GM18505 (cell line): ENCODE measurements around the gene MT1X.

ENCODE experiments used
- ATAC-seq: cut with Tn5 transposase; IDR thresholded peaks from one replicate; pipeline ENCODE4 v1.9.1; 2021; ENCODE audit not compliant: unreplicated experiment
- POLR2A ChIP-seq: IDR thresholded peaks from 4 replicates; pipeline ENCODE4 v1.6.1; 2011; ENCODE audit warnings: borderline replicate concordance; ENCODE audit not compliant: insufficient read depth, insufficient read length; ENCODE audit errors: extremely low read depth

The MT1X gene

DNA sequence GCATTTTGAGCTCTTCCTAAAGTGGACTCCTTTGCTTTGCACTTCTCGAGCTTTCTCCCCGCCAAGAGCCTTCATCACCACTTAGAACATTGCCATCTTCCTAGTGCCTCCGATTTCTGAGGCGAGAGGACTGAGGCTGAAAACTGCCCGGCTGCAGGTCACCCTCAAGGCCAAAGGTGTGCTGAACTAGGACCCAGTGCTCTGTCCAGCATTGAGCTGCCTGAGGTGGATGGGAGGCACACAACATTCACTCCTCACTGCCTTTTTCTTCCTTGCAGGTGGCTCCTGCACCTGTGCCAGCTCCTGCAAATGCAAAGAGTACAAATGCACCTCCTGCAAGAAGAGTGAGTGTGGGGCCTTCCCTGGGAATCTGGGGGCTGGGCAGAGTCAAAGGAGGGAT, 38.4 kb upstream of the MT1X start:
- no peak for ATAC-seq
- TF ChIP-seq POLR2A: no peak

DNA sequence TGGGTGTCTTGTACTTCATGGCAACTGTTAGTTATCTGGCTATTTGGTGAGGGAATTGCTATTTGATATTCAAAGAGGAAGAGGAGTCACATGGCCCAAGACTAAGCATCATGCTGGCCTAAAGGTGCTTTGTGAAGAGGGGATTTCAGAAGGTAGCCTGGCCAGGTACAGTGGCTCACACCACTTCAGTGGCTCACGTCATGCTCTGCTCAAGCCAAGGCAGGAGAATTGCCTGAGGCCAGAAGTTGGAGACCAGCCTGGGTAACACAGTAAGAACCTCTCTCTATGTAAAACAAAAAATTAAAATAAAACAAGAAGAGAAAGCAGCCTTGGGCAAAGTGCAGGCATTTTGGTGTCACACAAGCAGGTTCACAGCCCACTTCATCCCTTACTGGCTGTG, 37.0 kb upstream of the MT1X start:
- ATAC-seq: no peak
- TF ChIP-seq POLR2A: no peak

DNA sequence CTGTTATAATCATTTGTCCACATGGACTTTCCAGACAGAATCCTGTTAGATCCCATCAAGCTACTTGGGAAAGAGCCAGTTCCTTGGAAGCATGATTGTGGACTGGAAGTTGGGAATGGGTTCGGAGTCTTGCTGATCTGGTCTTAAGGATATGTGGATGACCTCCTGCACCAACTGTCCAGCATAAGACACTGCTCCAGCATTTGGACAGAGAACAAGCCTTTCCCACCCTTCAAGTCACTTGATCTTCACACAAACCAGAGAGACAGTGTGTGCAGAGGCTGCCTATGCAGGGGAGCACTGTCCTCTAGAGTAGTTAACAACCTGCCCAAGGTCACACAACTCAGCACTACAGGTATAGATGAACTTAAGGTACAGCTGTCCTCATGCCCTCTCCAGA, 36.4 kb upstream of the MT1X start:
- no peak for TF ChIP-seq POLR2A
- no peak for ATAC-seq

DNA sequence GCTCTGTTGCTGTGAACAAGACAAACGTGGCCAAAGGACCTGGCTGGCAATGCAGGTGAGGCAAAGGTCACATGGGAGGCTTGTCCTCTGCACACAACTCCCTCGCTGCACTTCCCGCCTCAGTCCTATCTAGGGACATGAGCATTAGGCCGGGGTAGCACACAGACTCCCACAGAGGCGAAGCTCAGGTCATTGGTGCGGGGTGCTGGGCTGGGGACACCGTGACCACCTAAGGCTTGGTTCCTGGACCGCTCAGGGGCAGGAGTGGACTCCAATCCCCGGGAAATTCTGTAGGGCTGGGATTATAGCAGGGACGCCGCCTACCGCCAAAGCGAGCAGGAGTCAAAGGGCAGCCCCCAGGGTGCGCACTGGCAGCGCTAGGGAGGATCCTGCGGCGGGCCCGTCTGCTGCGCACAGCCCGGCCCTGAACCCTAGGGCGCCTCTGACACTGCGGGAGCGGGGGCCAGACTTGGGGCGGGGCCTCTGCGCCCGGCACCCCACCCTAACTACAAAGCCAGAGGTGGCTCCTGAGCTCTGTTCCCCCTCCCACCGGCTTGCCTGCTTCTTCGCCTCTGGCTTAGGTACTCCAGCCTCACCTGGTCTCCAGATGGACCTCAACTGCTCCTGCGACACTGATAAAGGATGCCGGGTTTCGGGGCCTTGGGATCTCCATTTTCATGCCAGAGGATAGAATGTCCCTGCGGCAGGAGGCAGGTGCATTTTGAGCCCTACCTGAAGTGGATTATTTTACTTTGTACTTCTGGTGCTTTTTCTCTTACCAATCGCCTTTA, 34.4 kb upstream of the MT1X start:
- no peak for ATAC-seq
- TF ChIP-seq POLR2A: no peak

DNA sequence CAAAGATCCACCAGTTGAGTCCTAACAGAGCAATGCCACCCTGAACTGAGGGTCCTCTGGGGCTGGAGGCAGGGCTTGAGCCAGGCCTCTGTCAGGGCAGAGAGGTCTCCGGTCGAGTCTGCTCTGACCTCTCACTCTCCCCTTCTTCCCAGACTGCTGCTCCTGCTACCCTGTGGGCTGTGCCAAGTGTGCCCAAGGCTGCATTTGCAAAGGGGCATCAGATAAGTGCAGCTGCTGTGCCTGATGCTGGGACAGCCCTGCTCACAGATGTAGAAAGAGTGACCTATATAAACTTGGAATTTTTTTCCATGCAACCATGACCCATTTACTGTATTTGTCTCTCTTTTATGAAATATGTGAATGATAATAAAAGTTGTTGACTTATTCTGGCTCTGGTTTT, 33.0 kb upstream of the MT1X start:
- no peak for ATAC-seq
- TF ChIP-seq POLR2A: no peak

DNA sequence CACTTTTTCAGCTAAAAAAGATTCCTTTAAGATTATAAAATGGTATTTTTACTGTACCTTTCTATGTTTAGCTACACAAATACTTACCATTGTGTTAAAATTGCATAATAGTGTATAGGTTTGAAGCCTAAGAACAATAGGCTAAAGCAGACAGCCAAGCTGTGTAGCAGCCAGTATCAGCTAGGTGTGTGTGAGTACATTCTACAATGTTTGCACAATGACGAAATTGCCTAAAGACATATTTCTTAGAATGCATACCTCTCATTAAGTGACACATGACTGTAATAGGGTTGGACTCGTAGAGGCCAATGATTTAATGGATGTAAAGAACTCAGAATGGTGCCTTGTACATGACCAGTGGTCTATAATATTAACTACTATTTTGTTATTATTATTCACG, 32.5 kb upstream of the MT1X start:
- no peak for ATAC-seq
- no peak for TF ChIP-seq POLR2A

DNA sequence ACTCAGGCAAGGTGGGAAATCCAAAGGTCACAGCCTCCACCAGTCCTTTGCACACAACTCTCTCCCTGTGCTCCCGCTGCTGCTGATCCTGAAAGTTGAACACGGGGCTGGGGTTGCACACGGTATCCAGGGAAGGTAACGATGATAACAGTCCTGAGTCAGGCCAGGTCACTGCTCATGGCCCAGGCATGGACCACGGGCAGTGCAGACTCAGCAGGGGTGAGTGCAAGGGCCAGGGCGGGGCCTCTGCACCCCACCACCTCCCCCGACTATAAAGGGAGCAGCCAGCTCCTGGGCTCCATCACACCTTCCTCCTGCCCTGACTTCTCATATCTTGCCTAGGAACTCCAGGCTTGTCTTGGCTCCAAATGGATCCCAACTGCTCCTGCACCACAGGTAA, 30.7 kb upstream of the MT1X start, which contains the start of gene MT1B:
Gene MT1B, plus strand, starts transcription at position 301 of the 400 bp plus-strand sequence. Its CDS starts 68 bp downstream, at position 369.
- ATAC-seq: no peak
- TF ChIP-seq POLR2A: no peak

DNA sequence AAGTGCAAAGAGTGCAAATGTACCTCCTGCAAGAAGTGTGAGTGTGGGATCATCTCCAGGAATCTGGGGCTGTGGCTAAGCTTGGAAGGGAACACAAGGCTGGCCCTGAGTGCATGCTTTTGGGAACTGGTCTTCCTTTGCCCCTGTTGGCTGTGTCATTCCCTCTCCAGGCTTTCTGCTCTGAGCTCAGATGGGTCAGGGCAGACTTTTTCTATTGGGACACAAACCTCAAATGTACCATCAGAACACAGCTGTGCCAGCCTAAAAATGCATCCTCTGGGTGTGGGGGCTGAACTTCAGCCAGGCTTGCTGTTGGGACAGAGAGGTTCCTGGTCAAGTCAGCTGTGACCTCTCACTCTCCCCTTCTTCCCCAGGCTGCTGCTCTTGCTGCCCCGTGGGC, 29.7 kb upstream of the MT1X start:
- no peak for TF ChIP-seq POLR2A
- no peak for ATAC-seq

DNA sequence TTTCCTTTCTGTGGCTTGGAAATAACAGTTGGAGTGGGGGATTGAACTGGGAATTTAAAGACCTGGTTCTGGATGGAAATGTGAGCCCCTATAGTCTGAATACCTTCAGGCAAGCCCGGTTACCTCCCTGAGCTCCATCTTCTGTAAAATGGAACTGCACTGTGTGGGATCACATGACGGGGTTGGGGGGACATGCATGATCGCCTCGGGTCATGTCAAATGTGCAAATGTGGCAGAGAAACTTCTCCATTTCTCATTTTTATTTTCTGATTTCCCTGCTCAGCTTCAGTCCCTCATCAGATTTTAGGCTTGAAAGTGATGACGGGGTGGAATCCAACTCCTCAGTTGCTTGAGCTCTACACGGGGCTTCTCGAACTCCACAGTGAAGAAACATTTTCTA, 29.1 kb upstream of the MT1X start:
- TF ChIP-seq POLR2A: no peak
- ATAC-seq: no peak

DNA sequence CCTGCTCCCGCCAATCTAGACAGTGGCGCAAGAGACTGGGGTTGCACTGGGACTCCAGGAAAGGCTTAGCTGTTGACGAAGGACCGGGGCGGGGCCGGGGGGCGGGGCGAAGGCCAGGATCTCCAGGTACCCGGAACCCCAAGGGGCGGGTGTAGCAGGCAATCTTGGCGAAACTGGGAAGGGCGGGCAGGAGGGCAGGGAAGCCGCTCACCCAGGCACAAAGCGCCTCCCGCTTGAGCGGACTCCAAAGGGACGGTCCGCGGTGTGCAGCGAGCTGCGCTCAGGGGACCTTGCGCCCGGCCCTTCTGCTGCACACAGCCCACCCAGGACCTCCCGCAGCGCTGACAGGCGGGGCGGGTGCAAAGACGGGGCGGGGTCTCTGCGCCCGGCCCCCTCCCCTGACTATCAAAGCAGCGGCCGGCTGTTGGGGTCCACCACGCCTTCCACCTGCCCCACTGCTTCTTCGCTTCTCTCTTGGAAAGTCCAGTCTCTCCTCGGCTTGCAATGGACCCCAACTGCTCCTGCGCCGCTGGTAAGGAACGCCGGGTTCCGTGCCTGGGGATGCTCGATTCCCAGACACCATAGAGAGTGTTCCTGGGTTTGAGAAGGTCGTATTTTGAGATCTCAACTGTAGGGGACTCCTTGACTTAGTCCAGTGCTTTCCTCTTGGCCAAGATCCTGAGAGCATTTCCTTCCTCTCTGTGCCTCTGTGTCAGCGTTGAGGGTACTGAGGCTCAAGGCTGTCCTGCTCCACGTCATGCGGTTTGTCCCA, 24.5 kb upstream of the MT1X start, which contains the start of gene MT1F:
Gene MT1F, plus strand, starts transcription at position 405 of the 772 bp plus-strand sequence. Its CDS starts 100 bp downstream, at position 505.
- TF ChIP-seq POLR2A: no peak
- ATAC-seq: no peak

DNA sequence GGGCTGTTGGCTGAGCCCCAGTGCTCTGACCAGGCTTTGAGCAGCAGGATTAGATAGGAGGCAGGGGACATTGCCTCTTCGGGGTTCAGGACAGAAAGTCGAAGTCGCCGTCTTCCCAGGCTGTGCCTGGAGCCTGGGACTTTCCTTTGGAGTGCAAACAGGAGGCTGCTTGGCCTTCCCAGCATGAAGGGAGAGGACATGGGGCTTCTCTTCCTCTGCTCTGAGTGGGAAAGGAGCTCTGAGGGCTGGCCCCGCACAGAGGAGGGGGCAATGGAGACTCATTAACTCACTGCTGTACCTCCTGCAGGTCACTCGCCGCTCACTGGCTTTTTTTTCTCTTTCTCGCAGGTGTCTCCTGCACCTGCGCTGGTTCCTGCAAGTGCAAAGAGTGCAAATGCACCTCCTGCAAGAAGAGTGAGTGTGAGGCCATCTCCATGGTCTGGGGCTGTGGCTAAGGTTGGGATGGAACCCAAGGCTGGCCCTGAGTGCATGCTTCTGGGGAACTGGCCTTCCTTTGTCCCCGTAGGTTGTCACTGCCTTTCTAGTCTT, 23.9 kb upstream of the MT1X start:
- no peak for ATAC-seq
- no peak for TF ChIP-seq POLR2A

DNA sequence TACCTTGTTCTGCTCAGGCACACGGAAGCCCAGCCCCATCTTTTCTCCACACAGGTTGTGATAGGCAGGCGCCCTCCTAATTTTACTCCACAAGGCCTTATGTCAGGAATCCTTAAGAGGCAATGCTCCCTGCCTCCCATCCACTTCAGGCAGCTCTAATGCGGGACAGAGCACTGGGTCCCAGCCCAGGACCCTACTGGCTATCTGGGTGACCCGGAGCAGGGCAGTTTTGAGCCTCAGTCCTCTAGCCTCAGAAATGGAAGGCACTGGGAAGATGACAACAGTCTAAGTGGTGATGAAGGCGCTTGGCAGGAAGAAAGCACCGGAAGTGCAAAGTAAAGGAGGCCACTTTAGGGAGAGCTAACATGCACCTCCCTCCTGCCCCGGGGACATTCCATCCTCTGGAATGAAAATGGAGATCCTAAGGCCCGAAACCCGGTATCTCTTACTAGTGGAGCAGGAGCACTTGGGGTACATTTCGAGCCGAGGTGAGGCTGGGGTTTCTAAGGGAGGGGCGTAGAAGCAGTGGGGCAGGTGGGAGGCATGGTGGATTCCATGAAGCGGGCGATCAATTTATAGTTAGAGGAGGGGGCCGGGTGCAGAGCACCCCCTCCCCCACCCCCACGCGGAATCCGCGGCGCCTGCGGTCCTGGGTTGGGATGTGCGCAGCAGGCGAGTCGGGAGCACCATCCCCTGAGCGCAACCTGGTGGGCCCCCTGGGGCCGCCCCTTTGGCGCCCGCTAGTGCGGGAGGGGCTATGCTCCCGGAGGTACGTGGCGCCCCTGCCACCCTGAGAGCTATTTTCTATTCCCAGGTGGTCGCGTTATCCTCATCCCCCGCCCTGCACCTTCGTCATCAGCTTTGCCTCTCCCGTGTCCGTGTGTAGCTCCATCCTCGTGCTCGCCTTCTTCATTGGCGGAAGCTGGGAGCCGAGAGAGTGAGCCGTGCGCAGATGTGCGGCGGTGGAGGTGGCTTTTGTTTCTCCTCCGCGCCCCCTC, 19.6 kb upstream of the MT1X start:
- no peak for ATAC-seq
- no peak for TF ChIP-seq POLR2A
